ENCODE data around the gene PPIF.

Gene PPIF

DNA sequence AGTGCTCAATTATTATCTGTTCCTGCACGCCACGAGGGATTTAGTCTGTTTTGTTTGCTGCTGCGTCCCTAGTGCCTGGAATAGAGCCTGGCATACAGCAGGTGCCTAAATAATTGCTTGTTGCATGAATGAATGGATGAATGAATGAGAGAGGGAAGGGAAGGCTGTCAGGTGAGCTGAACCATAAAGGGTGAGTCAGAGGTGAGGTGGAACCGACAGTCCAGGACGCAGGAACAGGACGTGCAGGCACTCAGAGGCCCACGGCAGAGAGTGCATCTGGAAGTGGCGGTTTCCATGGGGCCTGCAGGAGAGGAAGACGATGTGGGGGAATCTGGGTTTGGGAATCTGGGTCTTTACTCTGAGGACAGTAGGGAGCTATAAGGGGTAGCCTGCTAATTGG is 17.7 kb upstream of the PPIF start:
- no peak overlapping the region for H3K4me3 ChIP-seq (ENCODE audit: low read depth, low read length)
- no peaks in the 10 kb centered on the region for H3K9me3 ChIP-seq (ENCODE audit: control insufficient read depth, insufficient read depth, low read depth, low read length)
- CTCF ChIA-PET = interaction anchor here (0.6 to 1.0 kb wide), 3 partner anchors 18 to 1658 kb away, joined by 3 to 6 read pairs (median 3); no protein-coding TSS in a partner anchor
- no peaks in the 10 kb centered on the region for H3K36me3 ChIP-seq (ENCODE audit: control insufficient read depth in 2 of 2, insufficient read depth in 1 of 2, low read length in 2 of 2)
- TF ChIP-seq ZNF600 (tag by site-specific recombination; IDR thresholded peaks at IDR 0.05) = peak; percentile 54
- no peak for TF ChIP-seq ZBTB8A (tag by site-specific recombination; IDR thresholded peaks at IDR 0.05)
- no peak overlapping the region for H3K27ac ChIP-seq (ENCODE audit: extremely low read depth, low read depth, low read length)
- H3K4me1 ChIP-seq (ENCODE audit: control insufficient read depth, insufficient read depth, low read length) = no peaks in the 10 kb centered on the region
- POLR2A ChIA-PET = no interaction called here

DNA sequence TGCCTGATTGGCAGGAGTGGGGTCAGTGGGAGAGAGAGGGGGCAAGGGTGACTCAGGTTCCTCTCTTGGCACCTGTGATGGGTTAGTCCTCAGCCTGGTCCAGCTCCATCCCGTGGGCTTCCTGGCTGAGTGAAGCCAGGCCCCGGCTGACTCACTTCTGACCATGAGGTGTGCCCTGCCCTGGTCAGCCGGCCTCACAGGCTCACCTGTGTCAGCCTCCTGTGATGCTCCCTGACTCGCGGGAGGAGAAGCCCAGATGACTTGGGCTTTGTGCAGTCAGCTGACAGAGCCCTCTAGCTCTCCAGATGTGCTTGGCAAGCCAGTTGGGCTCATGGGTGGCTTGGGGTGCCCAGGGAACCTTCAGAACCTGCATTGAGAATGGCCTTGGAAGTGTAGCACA is 16.0 kb upstream of the PPIF start:
- POLR2A ChIA-PET = no interaction called here
- no peaks in the 10 kb centered on the region for H3K4me1 ChIP-seq (ENCODE audit: control insufficient read depth, insufficient read depth, low read length)
- H3K36me3 ChIP-seq (ENCODE audit: control insufficient read depth in 2 of 2, insufficient read depth in 1 of 2, low read length in 2 of 2) = no peaks in the 10 kb centered on the region
- TF ChIP-seq ZNF221 (tag by site-specific recombination; IDR thresholded peaks at IDR 0.05; ENCODE audit: borderline replicate concordance) = no peak
- no peak for TF ChIP-seq ZBTB17 (tag by site-specific recombination; IDR thresholded peaks at IDR 0.05)
- no peak for TF ChIP-seq ZNF138 (tag by site-specific recombination; IDR thresholded peaks at IDR 0.05; ENCODE audit: borderline replicate concordance)
- no peak for TF ChIP-seq MYNN (tag by site-specific recombination; IDR thresholded peaks at IDR 0.05; ENCODE audit: borderline replicate concordance)
- TF ChIP-seq ZNF114 (tag by site-specific recombination; IDR thresholded peaks at IDR 0.05) = no peak
- TF ChIP-seq MEIS1 (CRISPR knock-in tag; IDR thresholded peaks at IDR 0.05; ENCODE audit: borderline replicate concordance) = no peak
- TF ChIP-seq PRDM1 (tag by site-specific recombination; IDR thresholded peaks at IDR 0.05) = no peak
- no peak for TF ChIP-seq ZFP3 (tag by site-specific recombination; IDR thresholded peaks at IDR 0.05; ENCODE audit: low read depth)
- no peak for TF ChIP-seq ZFP37 (tag by site-specific recombination; IDR thresholded peaks at IDR 0.05)
- TF ChIP-seq ZNF600 (tag by site-specific recombination; IDR thresholded peaks at IDR 0.05) = no peak
- no peak for TF ChIP-seq ZNF155 (tag by site-specific recombination; IDR thresholded peaks at IDR 0.05)
- TF ChIP-seq RBAK (tag by site-specific recombination; IDR thresholded peaks at IDR 0.05) = no peak
- no peak for TF ChIP-seq ZNF785 (tag by site-specific recombination; IDR thresholded peaks at IDR 0.05)
- TF ChIP-seq ZNF561 (tag by site-specific recombination; IDR thresholded peaks at IDR 0.05; ENCODE audit: borderline replicate concordance) = no peak
- TF ChIP-seq ZNF610 (tag by site-specific recombination; IDR thresholded peaks at IDR 0.05; ENCODE audit: borderline replicate concordance) = no peak
- TF ChIP-seq, protein P1, sequence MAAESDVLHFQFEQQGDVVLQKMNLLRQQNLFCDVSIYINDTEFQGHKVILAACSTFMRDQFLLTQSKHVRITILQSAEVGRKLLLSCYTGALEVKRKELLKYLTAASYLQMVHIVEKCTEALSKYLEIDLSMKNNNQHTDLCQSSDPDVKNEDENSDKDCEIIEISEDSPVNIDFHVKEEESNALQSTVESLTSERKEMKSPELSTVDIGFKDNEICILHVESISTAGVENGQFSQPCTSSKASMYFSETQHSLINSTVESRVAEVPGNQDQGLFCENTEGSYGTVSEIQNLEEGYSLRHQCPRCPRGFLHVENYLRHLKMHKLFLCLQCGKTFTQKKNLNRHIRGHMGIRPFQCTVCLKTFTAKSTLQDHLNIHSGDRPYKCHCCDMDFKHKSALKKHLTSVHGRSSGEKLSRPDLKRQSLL (tag by site-specific recombination; IDR thresholded peaks at IDR 0.05) = no peak
- no peak for TF ChIP-seq SP3 (tag by site-specific recombination; IDR thresholded peaks at IDR 0.05)
- TF ChIP-seq ZNF555 (tag by site-specific recombination; conservative IDR thresholded peaks at IDR 0.05) = no peak
- TF ChIP-seq PRDM10 (tag by site-specific recombination; IDR thresholded peaks at IDR 0.05) = no peak
- TF ChIP-seq, protein P2, sequence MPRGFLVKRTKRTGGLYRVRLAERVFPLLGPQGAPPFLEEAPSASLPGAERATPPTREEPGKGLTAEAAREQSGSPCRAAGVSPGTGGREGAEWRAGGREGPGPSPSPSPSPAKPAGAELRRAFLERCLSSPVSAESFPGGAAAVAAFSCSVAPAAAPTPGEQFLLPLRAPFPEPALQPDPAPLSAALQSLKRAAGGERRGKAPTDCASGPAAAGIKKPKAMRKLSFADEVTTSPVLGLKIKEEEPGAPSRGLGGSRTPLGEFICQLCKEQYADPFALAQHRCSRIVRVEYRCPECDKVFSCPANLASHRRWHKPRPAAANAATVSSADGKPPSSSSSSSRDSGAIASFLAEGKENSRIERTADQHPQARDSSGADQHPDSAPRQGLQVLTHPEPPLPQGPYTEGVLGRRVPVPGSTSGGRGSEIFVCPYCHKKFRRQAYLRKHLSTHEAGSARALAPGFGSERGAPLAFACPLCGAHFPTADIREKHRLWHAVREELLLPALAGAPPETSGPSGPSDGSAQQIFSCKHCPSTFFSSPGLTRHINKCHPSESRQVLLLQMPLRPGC (tag by site-specific recombination; IDR thresholded peaks at IDR 0.05) = no peak
- H3K9me3 ChIP-seq (ENCODE audit: control insufficient read depth, insufficient read depth, low read depth, low read length) = no peaks in the 10 kb centered on the region
- no peak overlapping the region for H3K4me3 ChIP-seq (ENCODE audit: low read depth, low read length)
- CTCF ChIA-PET = interaction anchor here (1.0 kb wide), 1 partner anchor 15 kb away, joined by 3 read pairs; no protein-coding TSS in a partner anchor
- H3K27ac ChIP-seq (ENCODE audit: extremely low read depth, low read depth, low read length) = no peak overlapping the region
